ENCODE measurements around the gene OSCP1. TPM values are rescaled to one million over a fixed set of nuclear protein-coding genes. Genes with fewer than 3 reads are reported as not detected.

OSCP1 gene
- total and polyA plus RNA-seq, 8 donors: 3.3 to 9.8 (median 4.8) TPM

- intact Hi-C loops (cut with DNase I): no loop called here
- Histone ChIP-seq H3K27me3 (no peaks in the 10 kb centered on the region), H3K27ac (no peak overlapping the region), H3K4me1 (no peaks in the 10 kb centered on the region), H3K9me3 (no peaks in the 10 kb centered on the region), H3K4me3 (no peak overlapping the region), H3K36me3 (no peaks in the 10 kb centered on the region)
- FAIRE-seq (no peak), DNase-seq (no peak), ATAC-seq (no peak)
- TF ChIP-seq CTCF (IDR thresholded peaks at IDR 0.05): no peak
- 82 to 83% methylated on average over 2 of the region's 2 CpGs for WGBS, 2 donors
Observed at GRCh38 chr1:36443297-36443696, 7.0 kb downstream of the OSCP1 start.

GRCh38 chr1:36442337-36442736 lies 7.9 kb downstream of the OSCP1 start:
- TF ChIP-seq CTCF (IDR thresholded peaks at IDR 0.05): no peak
- Histone ChIP-seq H3K36me3 (no peaks in the 10 kb centered on the region), H3K4me1 (no peaks in the 10 kb centered on the region), H3K9me3 (no peaks in the 10 kb centered on the region), H3K27me3 (no peaks in the 10 kb centered on the region), H3K4me3 (no peak overlapping the region), H3K27ac (no peak overlapping the region)
- 81 to 85% methylated on average over 3 of the region's 3 CpGs for WGBS, 2 donors
- FAIRE-seq: no peak
- intact Hi-C loops (cut with DNase I): no loop called here
- no peak for DNase-seq
- ATAC-seq: no peak

- no peaks in the 10 kb centered on the region for H3K9me3 ChIP-seq
- TF ChIP-seq CTCF (IDR thresholded peaks at IDR 0.05): no peak
- no peak overlapping the region for H3K4me3 ChIP-seq
- no peaks in the 10 kb centered on the region for H3K36me3 ChIP-seq
- no peaks in the 10 kb centered on the region for H3K4me1 ChIP-seq
- no peak for DNase-seq
- 83 to 96% methylated on average over 3 of the region's 3 CpGs for WGBS, 2 donors
- no peaks in the 10 kb centered on the region for H3K27me3 ChIP-seq
- ATAC-seq: no peak
- H3K27ac ChIP-seq: no peak overlapping the region
- no peak for FAIRE-seq
- intact Hi-C loops (cut with DNase I): no loop called here
Observed at GRCh38 chr1:36440646-36441045, 9.6 kb downstream of the OSCP1 start.

GRCh38 chr1:36440044-36440443 lies 10.2 kb downstream of the OSCP1 start:
- WGBS, 2 donors: 69 to 80% methylated on average over 3 of the region's 3 CpGs
- TF ChIP-seq CTCF (IDR thresholded peaks at IDR 0.05): no peak
- Histone ChIP-seq H3K27ac (no peak overlapping the region), H3K27me3 (no peaks in the 10 kb centered on the region), H3K4me1 (no peaks in the 10 kb centered on the region), H3K36me3 (no peaks in the 10 kb centered on the region), H3K4me3 (no peak overlapping the region), H3K9me3 (no peaks in the 10 kb centered on the region)
- intact Hi-C loops (cut with DNase I): no loop called here
- no peak for DNase-seq
- no peak for FAIRE-seq
- ATAC-seq: no peak

GRCh38 chr1:36438715-36439114 lies 11.5 kb downstream of the OSCP1 start:
- WGBS, 2 donors: 86 to 93% methylated on average over 4 of the region's 4 CpGs
- DNase-seq (no peak), ATAC-seq (no peak), FAIRE-seq (no peak)
- TF ChIP-seq CTCF (IDR thresholded peaks at IDR 0.05): no peak
- H3K36me3 ChIP-seq: no peaks in the 10 kb centered on the region
- H3K4me3 ChIP-seq: no peak overlapping the region
- H3K9me3 ChIP-seq: no peaks in the 10 kb centered on the region
- no peaks in the 10 kb centered on the region for H3K27me3 ChIP-seq
- intact Hi-C loops (cut with DNase I): no loop called here
- H3K4me1 ChIP-seq: no peaks in the 10 kb centered on the region
- no peak overlapping the region for H3K27ac ChIP-seq
